Measurements from ENCODE around the gene S100A12. TPM values are rescaled to one million over a fixed set of nuclear protein-coding genes. Genes with fewer than 3 reads are reported as not detected.

S100A12 gene
- polyA plus RNA-seq, 3 donors: 1,275 to 2,834 (median 2,543) TPM

DNA sequence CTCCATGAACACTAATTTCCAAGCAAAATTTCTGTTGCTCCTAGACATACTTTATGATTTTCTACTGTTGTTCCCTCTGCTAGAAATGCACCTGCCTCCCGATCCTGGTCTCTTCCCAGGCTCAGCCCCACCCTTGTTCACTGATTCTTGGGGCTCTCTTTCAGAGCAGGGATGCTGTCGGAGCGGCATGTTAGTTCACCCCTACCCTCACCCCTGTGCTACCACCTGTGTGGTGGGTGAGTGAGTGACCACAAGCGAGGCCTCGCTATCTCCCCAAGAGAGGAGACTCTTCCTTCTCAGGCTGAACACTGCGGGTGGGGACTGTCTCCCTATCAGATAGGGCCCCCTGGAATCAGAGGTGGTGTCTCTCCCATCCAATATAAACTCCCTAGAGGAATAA, 20.4 kb upstream of the S100A12 start:
- H3K9me3 ChIP-seq (replicated peaks in 1 of 2; ENCODE audit: control insufficient read depth in 1 of 2, insufficient read depth in 1 of 2, low read length in 2 of 2): no peaks in the 10 kb centered on the region
- peaks cover 78 to 93% of the 10 kb centered on the region in 2 donors for H3K4me1 ChIP-seq (ENCODE audit: control insufficient read depth in 1 of 2, insufficient read depth in 2 of 2, low read length in 2 of 2)
- Mint-ChIP-seq H3K27me3 (ENCODE audit: low read depth in 3 of 3) (peaks cover 1 to 5% (median 4%) of the 10 kb centered on the region in 3 donors), H3K36me3 (peaks cover 2 to 5% of the 10 kb centered on the region in 2 donors), H3K4me1 (peaks cover 90% of the 10 kb centered on the region), H3K27ac (no peak overlapping the region), H3K4me3 (no peak overlapping the region), H3K9me3 (no peaks in the 10 kb centered on the region)
- no peak overlapping the region for H3K4me3 ChIP-seq (replicated peaks in 1 of 3; ENCODE audit: low read depth in 2 of 3, low read length in 3 of 3)
- no peak overlapping the region for H3K27ac ChIP-seq (ENCODE audit: low read depth in 1 of 2, low read length in 2 of 2)
- TF ChIP-seq, protein P1, sequence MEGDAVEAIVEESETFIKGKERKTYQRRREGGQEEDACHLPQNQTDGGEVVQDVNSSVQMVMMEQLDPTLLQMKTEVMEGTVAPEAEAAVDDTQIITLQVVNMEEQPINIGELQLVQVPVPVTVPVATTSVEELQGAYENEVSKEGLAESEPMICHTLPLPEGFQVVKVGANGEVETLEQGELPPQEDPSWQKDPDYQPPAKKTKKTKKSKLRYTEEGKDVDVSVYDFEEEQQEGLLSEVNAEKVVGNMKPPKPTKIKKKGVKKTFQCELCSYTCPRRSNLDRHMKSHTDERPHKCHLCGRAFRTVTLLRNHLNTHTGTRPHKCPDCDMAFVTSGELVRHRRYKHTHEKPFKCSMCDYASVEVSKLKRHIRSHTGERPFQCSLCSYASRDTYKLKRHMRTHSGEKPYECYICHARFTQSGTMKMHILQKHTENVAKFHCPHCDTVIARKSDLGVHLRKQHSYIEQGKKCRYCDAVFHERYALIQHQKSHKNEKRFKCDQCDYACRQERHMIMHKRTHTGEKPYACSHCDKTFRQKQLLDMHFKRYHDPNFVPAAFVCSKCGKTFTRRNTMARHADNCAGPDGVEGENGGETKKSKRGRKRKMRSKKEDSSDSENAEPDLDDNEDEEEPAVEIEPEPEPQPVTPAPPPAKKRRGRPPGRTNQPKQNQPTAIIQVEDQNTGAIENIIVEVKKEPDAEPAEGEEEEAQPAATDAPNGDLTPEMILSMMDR (IDR thresholded peaks at IDR 0.05): no peak
- no peaks in the 10 kb centered on the region for H3K27me3 ChIP-seq (ENCODE audit: control insufficient read depth in 2 of 2, insufficient read depth in 2 of 2, low read length in 2 of 2)
- intact Hi-C loops (cut with micrococcal nuclease): no loop called here
- no peak overlapping the region for H3K9ac ChIP-seq (ENCODE audit: insufficient read depth, low read length, poor library complexity, severe bottlenecking)
- peaks cover 2% of the 10 kb centered on the region for H4K20me1 ChIP-seq (ENCODE audit: insufficient read depth, low read length)
- 100% methylated on average over 1 of the region's 6 CpGs for WGBS (ENCODE audit: insufficient coverage)
- peaks cover 25% of the 10 kb centered on the region for H3K79me2 ChIP-seq (ENCODE audit: insufficient read depth, low read length)
- H2AFZ ChIP-seq (ENCODE audit: insufficient read depth, low read depth, low read length, poor library complexity, severe bottlenecking): no peak overlapping the region
- H3K36me3 ChIP-seq (replicated peaks in 1 of 2; ENCODE audit: control insufficient read depth in 1 of 2, insufficient read depth in 2 of 2, low read length in 2 of 2): no peaks in the 10 kb centered on the region
- H3K4me2 ChIP-seq (replicated peaks; ENCODE audit: extremely low read depth, low read length, poor library complexity, severe bottlenecking): no peak overlapping the region
- DNase-seq: no peak

DNA sequence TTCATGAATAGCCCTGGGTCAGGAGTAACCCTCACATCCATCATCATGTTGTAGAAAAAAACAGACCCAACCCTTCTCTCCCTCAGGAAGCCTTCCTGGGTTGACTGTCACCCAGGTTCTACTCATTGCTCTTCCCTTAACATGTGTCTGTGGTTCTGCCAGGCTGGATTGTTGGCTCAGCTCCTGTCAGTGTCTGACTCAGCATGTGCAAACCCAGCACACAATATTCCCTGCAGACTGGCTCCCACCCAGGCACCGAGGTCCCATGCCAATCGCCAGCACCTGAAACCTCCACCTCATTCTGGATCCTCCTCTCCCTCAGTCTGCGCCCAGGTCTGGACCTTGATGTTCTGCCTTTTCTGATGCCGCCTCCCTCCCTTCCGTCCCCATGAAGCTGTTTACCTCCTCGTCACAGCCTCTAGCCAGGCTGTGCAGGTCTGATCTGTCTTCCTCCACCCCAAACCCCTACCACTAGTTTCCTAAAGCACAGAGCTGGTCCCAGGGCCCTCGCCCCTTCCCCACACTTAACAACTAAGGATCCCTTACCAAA, 19.8 kb upstream of the S100A12 start:
- peaks cover 0 to 2% (median 0%) of the 10 kb centered on the region in 7 donors for H3K9me3 Mint-ChIP-seq
- intact Hi-C loops (cut with micrococcal nuclease): no loop called here
- no peak overlapping the region for H3K27ac Mint-ChIP-seq
- Histone ChIP-seq H3K4me2 (replicated peaks; ENCODE audit: extremely low read depth, low read length, poor library complexity, severe bottlenecking) (no peak overlapping the region), H3K27ac (ENCODE audit: low read depth in 1 of 2, low read length in 2 of 2) (no peak overlapping the region), H3K4me3 (replicated peaks in 1 of 3; ENCODE audit: low read depth in 2 of 3, low read length in 3 of 3) (no peak overlapping the region), H3K27me3 (ENCODE audit: control insufficient read depth in 2 of 2, insufficient read depth in 2 of 2, low read length in 2 of 2) (no peaks in the 10 kb centered on the region), H3K9ac (ENCODE audit: insufficient read depth, low read length, poor library complexity, severe bottlenecking) (no peak overlapping the region), H3K36me3 (replicated peaks in 1 of 2; ENCODE audit: control insufficient read depth in 1 of 2, insufficient read depth in 2 of 2, low read length in 2 of 2) (no peaks in the 10 kb centered on the region), H3K79me2 (ENCODE audit: insufficient read depth, low read length) (peaks cover 31% of the 10 kb centered on the region), H3K4me1 (ENCODE audit: control insufficient read depth in 1 of 2, insufficient read depth in 2 of 2, low read length in 2 of 2) (peaks cover 75 to 95% of the 10 kb centered on the region in 2 donors), H4K20me1 (ENCODE audit: insufficient read depth, low read length) (peaks cover 8% of the 10 kb centered on the region), H3K9me3 (replicated peaks in 1 of 2; ENCODE audit: control insufficient read depth in 1 of 2, insufficient read depth in 1 of 2, low read length in 2 of 2) (no peaks in the 10 kb centered on the region), H2AFZ (ENCODE audit: insufficient read depth, low read depth, low read length, poor library complexity, severe bottlenecking) (no peak overlapping the region)
- peaks cover 90% of the 10 kb centered on the region for H3K4me1 Mint-ChIP-seq
- peaks cover 6 to 9% of the 10 kb centered on the region in 2 donors for H3K36me3 Mint-ChIP-seq
- peaks cover 1 to 5% (median 4%) of the 10 kb centered on the region in 3 donors for H3K27me3 Mint-ChIP-seq (ENCODE audit: low read depth in 3 of 3)
- 84% methylated on average over 7 of the region's 7 CpGs for WGBS (ENCODE audit: insufficient coverage)
- no peak overlapping the region for H3K4me3 Mint-ChIP-seq
- TF ChIP-seq, protein P1 (IDR thresholded peaks at IDR 0.05): no peak
- DNase-seq: no peak
